Middle frontal gyrus (tissue), 1 donor: ENCODE data around the gene COX7B2.

Experiments used
- DNase-seq: peaks from one replicate; pipeline ENCODE4 v3.0.0-alpha.2; 2015; ENCODE audit warnings: low spot score; ENCODE audit errors: extremely low spot score

Gene COX7B2

GRCh38 chr4:46890056-46890455 is 19.0 kb downstream of the COX7B2 start:
- DNase-seq, result no peak

GRCh38 chr4:46889410-46889809 is 19.6 kb downstream of the COX7B2 start:
- no peak for DNase-seq

DNA sequence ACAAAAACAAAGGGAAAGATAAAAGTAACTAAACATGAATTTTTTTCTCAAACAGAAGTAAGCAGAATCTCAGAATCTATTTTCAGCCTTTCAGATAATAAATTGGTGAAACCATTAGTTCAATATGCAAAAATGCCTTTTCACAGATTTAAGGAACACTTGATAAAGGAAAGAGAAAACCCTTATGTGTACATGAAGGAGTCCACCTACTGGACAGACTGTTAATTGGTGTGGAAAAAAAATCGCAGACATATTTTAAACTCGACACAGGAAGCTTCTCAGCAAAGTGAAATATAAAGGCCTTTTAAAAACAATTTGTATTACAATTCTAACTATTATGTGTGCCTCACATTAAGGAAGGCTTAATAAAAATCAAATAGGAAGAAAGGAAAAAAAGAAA is 22.3 kb downstream of the COX7B2 start:
- DNase-seq, result no peak

GRCh38 chr4:46878641-46879040 is 30.4 kb downstream of the COX7B2 start:
- no peak for DNase-seq

- no peak for DNase-seq
Observed at GRCh38 chr4:46874811-46875210, 34.2 kb downstream of the COX7B2 start.

DNA sequence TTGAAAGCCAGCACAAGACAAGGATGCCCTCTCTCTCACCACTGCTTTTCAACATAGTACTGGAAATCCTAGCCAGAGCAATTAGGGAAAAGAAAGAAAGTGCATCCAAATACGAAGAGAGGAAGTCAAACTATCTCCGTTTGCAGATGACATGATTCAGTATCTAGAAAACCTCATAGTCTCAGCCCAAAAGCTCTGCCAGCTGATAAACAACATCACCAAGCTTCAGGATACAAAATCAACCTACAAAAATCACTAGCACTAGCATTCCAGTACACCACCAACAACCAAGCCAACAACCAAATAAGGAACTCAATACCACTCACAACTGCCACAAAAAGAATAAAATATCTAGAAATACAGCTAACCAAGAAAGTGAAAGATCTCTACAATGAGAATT is 38.6 kb downstream of the COX7B2 start:
- DNase-seq, result no peak

- no peak for DNase-seq
Observed at GRCh38 chr4:46856333-46856732, 52.7 kb downstream of the COX7B2 start.

DNA sequence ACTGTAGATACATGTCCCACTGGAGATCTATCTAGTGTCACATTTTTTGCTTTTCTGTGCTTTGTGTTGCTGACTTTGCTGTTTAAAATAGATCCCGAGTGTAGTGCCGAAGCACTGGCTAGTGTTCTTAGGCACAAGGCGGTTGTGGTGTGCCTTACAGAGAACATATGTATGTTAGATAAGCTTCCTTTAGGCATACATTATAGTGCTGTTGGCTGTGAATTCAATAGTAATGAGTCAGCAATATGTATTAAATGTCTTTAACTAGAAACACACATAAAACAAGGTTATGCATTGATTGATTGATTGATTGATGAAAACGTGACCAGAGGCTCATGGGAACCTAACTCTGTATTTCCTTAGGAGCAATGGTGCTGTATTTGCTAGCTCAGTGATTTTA is 56.2 kb downstream of the COX7B2 start:
- no peak for DNase-seq

DNA sequence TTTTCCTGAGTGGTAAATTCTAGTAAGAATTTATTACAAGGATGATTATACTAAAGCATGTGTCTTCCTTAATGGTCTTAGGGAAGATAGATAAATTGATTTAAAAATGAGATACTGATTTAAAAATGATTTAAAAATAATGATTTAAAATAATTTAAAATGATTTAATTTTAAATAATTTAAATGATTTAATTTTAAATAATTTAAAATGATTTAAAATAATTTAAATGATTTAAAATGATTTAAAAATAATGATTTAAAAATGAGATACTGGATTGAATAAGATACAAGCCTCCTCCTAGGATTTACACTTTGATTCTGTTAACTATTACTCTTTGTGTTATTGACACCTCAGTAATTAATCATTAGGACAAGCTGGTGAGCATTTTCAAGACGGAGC is 59.0 kb downstream of the COX7B2 start:
- no peak for DNase-seq

- DNase-seq, result no peak
Observed at GRCh38 chr4:46844325-46844917, 64.6 kb downstream of the COX7B2 start.

DNA sequence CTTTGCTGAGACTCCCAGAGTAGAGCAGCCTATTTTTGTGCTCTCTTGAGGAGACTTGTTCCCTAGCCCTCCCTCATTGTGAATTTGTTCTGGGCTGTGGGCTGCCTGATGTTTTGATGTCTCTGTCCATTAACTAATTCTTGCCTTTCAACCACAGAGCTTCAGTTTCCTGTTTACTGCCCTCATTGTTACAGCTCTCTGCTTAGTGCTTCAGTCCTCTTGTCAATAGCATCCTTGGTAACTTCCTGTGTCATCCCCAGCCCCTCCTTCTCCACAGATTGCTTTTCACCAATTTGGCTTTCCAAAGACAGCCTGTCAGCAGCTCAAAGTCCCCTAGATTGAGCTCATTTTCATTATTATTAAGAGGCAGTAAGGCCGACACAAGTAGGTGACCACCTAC is 69.9 kb downstream of the COX7B2 start:
- no peak for DNase-seq

DNA sequence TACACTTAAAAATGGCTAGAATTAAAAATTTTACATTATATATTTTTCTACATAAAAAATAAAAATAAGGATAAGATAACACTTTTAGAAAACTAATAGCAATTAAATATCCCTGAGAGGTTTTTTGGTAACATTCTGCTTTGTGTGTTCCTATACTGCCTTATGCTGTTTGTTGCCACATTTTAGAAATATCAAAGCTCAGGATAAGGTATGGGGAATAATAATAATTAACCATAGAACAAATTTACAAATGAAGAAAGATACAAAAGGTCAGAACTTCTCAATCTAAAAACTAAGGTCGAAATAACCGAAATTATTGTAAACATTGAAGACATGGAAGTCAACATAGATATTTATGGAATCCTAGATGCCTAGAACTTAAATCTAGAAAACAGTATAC is 71.4 kb downstream of the COX7B2 start:
- no peak for DNase-seq

GRCh38 chr4:46836584-46836983 is 72.5 kb downstream of the COX7B2 start:
- no peak for DNase-seq

GRCh38 chr4:46830971-46831454 is 78.0 kb downstream of the COX7B2 start:
- DNase-seq, result no peak

GRCh38 chr4:46820154-46820553 is 88.9 kb downstream of the COX7B2 start:
- no peak for DNase-seq

GRCh38 chr4:46819095-46819494 is 90.0 kb downstream of the COX7B2 start:
- DNase-seq, result no peak

GRCh38 chr4:46818604-46819003 is 90.4 kb downstream of the COX7B2 start:
- DNase-seq, result no peak

GRCh38 chr4:46817806-46818205 is 91.2 kb downstream of the COX7B2 start:
- DNase-seq, result no peak

DNA sequence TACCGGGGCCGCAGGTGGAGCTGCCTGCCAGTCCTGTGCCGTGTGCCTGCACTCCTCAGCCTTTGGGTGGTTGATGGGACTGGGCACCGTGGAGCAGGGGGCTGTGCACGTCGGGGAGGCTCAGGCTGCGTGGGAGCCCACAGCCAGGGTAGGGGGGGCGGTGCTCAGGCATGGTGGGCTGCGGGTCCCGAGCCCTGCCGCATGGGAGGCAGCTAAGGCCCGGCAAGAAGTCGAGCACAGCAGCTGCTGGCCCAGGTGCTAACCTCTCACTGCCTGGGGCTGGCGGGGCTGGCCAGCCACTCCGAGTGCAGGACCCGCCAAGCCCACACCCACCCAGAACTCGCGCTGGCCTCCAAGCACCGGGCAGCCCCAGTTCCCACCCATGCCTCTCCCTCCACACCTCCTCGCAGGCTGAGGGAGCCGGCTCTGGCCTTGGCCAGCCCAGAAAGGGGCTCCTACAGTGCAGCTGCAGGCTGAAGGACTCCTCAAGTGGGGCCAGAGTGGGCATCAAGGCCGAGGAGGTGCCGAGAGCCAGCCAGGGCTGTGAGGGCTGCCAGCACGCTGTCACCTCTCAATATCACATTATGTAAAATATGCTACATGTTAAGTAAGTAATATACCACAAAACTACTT is 104.1 kb downstream of the COX7B2 start:
- no peak for DNase-seq

GRCh38 chr4:46793036-46793435 is 116.0 kb downstream of the COX7B2 start:
- no peak for DNase-seq

DNA sequence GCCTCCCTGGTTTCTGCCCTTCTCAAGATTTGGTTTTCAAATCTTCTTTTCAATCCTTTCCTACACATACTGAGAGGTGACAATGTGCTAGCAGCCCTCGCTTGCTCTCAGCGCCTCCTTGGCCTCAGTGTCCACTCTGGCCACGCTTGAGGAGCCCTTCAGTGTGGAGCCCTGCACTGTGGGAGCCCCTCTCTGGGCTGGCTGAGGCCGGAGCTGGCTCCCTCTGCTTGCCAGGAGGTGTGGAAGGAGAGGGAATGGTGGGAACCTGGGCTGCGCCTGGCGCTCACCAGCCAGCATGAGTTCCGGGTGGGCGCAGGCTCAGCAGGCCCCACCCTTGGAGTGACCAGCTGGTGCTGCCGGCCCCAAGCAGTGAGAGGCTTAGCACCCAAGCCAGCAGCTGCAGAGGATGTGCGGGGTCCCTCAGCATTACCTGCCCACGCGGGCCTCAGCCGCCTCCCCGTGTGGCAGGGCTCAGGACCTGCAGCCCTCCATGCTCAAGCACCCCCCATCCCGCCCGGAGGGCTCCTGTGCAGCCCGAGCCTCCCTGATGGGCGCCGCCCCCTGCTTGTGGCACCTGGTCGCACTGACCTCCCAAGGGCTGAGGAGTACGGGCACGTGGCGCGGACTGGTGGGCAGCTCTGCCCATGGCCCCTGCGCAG is 127.5 kb downstream of the COX7B2 start:
- DNase-seq, result no peak

DNA sequence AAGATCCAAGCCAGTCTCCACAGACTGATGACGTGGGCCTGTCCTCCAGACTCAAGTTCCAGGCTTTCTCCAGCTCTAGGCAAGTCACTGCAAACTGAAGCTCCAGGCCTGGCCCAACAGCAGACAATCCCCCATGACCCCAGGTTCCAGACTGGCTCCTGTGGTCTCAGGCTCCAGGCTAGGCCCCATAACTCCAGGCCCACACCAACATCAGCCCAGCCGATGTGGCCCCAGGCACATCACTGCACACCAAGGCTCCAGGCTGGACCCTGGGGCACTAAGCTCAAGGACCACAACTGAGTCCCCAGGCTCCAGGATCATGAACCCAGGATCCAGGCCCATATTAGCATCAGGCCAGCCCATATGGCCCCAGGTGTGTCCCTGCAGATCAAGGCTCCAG is 143.6 kb downstream of the COX7B2 start:
- no peak for DNase-seq

DNA sequence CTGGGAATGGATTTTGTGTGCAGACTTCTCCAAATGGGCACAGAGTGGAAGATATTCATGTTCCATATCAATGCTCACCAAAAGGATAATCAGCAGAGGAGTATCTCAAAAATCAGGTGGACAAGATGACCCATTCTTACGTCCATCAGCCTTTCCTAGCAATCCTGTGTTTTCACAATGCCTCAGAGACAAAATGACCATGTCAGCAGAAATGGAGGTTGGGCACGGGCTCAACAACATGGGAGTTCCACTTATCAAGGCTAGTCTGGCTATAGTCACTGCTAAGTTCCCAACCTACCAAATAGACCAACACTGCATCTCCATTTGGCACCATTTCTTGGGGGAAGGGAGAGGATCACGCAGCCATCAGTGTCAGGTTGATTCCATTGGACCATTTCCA is 179.0 kb downstream of the COX7B2 start:
- DNase-seq, result no peak
